HG03432 (cell line): ENCODE measurements around the gene PDE3B.

Experiments
- ATAC-seq: cut with Tn5 transposase; IDR thresholded peaks from one replicate; pipeline ENCODE4 v1.9.1; 2021; ENCODE audit warnings: mild to moderate bottlenecking, moderate library complexity; ENCODE audit not compliant: unreplicated experiment

PDE3B gene

GRCh38 chr11:14908214-14908880 is 264.7 kb downstream of the PDE3B start:
- ATAC-seq: peak; percentile 20

DNA sequence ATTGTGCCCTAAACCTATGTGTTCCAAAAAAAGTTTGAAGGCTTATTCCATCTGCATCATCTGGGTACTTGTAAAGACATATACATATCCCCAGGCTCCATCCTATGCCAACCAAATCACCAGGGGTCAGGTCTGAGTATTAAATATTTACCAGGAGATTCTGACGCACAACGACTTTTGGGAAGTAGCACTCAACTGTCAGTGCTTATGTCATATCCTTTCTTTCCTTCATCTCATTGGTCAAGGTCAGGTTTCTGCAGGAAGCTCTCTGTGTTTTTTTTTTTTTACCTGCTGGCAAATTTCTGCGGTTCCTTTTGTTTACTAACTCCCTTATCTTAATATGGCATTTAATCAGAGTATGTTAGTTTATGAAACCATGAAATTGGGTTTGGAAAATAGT is 270.9 kb downstream of the PDE3B start:
- ATAC-seq: no peak

DNA sequence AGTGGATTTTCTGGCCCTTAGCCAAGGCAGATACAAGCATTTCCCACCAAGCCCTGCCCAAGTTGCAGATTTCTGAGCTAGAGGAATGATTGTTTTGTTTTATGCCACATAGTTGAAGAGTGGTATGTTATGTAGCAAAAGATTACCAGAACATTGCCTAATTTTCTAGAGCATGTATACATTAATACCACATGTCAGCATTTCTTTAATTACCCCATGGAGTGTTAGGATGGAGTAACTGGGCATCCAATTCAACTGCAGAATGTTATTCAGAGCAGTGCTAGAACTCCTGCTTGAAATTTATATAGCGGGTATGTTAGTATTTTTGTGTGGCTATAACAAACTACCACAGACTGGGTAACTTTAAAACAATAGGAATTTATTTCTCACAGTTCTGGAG is 272.8 kb downstream of the PDE3B start:
- ATAC-seq: no peak
